ENCODE measurements around the gene FITM1.
"Not testable (repeated sequence)": the region's sequence is repeated elsewhere in the genome, so short reads cannot be mapped to it uniquely, and the experiment has no call there.

The FITM1 gene

DNA sequence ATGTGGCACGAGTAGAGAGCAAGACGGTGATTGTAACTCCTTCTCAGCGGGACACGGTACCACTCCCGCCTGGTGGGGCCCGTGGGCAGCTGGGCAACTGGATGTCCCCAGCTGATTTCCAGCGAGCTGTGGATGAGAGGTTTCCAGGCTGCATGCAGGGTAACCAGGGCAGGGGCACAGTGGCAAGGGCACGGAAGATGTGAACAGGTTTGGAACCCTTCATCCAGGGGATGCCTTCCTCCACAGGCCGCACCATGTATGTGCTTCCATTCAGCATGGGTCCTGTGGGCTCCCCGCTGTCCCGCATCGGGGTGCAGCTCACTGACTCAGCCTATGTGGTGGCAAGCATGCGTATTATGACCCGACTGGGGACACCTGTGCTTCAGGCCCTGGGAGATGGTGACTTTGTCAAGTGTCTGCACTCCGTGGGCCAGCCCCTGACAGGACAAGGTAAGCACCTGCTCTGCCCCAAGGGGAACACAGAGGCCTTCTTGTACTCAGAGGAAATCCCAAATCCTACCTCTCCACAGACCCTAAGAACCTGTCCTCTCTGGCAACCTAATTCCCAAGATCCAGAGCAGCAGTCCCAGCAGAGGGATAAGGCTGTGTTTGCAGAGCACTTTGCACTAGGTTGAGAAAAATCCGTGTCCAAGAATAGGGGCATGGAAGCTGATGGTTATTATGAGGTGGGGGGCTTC, 32.1 kb upstream of the FITM1 start:
- DNase-seq (ENCODE audit: low spot score): no peak

DNA sequence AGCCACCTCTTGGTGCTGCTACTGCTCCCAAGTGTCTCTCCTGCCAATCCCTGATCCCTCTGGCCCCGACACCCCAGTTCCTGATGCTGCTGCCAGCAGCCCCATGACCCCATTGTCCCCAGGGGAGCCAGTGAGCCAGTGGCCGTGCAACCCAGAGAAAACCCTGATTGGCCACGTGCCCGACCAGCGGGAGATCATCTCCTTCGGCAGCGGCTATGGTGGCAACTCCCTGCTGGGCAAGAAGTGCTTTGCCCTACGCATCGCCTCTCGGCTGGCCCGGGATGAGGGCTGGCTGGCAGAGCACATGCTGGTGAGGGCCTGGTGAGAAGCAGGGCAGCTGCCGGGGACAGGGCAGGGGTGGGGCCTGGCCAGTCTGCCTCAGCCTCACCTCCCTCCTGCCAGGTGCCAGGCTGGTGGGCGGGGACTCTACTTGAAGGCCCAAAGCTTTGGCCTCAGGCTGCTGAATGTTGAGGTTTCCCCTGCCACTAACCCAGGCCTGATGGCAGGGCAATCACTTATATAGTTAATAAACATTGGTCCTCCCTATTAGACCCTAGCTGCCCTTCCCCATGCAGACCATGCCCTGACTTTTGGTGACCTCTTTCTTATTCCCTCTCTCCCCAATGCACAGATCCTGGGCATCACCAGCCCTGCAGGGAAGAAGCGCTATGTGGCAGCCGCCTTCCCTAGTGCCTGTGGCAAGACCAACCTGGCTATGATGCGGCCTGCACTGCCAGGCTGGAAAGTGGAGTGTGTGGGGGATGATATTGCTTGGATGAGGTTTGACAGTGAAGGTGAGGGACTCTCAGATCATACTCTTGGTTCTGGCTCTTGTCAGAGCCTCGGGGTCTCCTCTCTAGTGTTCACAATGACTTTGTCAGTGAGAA, 31.3 kb upstream of the FITM1 start:
- no peak for DNase-seq (ENCODE audit: low spot score)

DNA sequence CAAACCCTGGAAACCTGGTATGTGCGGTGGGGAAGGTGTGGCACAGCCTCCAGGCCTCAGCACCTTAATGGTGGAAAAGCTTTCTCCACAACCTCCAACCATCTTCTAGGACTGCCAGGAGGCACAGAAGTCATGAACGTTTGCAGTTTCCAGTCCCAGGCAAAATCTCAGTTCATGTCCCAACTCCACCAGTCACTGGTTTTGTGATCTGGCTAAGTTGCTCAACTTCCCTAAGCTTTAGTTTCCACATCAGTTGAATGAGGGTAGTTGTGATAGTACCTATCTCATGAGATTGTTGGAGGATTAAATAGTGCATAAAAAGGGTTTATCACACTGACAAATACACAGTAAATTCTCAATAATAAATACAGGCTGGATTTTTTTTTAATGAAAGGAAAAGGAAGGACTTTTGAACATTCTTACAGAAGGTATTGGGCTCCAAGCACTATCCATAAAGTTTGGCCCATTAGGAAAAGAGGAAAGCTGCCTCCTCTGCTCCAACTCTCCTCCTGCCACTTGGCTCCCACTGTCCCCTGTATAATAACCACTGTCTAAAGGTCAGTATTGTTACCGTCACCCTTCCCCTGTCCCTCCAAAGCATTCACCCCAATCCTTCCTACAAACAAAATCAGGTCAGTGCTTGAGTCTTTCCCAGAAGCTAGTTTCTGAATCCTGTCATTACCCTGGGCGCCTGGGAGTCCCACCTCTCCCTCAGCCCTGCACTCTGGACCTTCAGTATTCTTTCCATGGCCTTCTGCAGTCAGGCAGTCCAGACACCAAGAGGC, 30.1 kb upstream of the FITM1 start:
- no peak for DNase-seq (ENCODE audit: low spot score)

DNA sequence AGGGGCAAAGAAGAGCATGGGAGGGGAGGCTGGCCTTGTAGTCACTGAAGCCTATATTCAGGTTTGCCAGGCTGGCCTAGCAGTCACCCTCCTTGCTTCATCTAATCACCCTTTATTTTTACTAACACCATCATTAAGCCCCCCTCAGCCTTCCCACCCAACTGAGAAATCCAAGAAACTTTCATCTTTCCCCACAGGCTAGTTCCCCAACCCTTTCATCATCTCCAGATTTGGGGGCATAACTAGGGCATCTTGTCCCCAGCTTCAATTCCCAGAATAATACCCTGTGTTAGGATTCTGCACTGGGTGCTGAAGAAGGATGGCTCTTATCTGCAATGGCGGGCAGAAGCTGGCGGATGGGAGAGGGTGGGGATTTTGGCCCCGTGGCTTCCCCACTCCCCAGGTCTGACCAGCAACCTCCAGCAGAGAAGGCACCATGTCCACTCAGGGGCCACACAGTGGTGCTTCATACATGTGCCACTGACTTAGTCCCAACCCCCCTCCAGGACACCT, 29.4 kb upstream of the FITM1 start:
- DNase-seq (ENCODE audit: low spot score): no peak

DNA sequence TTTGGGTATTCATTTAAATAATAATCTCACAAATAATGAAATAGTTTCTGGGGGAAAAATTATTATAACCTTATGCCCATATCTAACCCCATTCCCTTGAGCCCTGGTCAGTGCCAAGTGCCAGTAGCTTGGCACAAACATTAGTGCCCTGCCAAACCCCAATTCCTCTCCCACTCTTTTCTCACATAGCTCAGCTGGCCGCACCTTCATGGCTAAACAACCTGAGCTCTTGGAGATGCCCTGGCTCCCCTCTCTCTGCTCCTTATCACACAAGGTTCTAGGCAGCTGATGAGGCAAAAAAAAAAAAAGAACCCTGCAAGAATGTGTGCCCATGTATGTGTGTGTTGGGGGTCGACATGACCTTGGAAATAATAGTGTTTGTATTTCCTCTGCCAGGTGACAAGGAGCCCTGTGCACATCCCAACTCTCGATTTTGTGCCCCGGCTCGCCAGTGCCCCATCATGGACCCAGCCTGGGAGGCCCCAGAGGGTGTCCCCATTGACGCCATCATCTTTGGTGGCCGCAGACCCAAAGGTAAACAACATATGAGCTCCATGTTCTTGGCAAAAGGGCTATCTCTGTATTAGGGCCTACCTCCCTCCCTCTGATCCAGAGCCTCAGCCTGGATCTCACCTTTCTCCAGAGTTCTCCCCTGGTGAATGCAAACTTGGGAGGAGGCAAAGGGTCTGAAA, 28.0 kb upstream of the FITM1 start:
- DNase-seq (ENCODE audit: low spot score): no peak

DNA sequence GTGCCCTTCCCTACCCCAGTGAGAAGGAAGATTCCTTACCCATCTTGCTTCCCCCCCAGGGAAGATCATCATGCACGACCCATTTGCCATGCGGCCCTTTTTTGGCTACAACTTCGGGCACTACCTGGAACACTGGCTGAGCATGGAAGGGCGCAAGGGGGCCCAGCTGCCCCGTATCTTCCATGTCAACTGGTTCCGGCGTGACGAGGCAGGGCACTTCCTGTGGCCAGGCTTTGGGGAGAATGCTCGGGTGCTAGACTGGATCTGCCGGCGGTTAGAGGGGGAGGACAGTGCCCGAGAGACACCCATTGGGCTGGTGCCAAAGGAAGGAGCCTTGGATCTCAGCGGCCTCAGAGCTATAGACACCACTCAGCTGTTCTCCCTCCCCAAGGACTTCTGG, 27.0 kb upstream of the FITM1 start:
- no peak for DNase-seq (ENCODE audit: low spot score)

DNA sequence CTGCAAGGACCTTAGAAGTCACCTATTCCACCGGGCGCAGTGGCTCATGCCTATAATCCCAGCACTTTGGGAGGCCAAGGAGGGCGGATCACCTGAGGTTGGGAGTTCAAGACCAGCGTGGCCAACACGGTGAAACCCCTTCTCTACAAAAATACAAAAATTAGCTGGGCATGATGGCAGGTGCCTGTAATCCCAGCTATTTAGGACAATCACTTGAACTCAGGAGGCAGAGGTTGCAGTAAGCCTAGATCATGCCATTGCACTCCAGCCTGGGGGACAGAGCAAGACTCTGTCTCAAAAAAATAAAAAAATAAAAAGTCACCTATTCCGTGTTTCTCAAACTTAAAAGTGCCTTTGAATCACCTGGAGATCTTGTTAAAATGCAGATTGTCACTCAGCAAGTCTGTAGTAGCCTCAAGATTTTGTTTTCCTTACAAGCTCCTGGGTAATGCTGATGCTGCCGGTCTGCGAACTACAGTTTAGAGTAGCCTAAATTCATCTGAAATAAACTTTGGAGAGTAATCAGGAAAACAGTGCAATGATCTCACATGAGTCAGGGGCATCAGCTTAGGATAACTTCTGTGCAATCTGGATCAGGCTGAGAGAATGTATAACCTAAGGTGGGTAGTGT, 24.7 kb upstream of the FITM1 start:
- DNase-seq (ENCODE audit: low spot score): not testable (repeated sequence)

DNA sequence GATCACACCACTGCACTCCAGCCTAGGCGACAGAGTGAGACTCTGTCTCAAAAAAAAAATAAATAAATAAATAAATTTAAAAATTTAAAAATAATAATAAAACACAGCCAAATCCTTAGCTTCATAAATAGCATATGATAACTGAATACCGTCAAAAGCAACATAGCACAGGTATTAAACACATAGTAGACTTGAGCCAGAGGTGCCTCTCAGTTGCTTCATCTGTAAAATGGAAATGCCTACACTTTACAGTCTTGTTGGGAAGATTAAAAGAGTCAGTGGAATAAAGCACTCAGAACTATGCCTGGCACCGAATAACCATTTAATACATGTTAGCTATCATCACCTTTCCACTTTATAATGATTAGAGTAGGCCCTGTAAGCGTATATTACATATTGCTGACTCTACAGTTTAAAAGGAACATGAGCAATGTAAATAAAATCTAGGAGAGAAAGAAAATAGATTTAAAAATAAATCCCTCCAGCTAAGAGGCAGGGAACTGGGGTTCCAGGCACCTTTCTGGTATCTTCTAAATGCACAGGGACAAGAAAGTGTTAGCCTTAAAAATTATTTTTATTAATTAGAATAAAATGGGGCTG, 23.7 kb upstream of the FITM1 start:
- no peak for DNase-seq (ENCODE audit: low spot score)

DNA sequence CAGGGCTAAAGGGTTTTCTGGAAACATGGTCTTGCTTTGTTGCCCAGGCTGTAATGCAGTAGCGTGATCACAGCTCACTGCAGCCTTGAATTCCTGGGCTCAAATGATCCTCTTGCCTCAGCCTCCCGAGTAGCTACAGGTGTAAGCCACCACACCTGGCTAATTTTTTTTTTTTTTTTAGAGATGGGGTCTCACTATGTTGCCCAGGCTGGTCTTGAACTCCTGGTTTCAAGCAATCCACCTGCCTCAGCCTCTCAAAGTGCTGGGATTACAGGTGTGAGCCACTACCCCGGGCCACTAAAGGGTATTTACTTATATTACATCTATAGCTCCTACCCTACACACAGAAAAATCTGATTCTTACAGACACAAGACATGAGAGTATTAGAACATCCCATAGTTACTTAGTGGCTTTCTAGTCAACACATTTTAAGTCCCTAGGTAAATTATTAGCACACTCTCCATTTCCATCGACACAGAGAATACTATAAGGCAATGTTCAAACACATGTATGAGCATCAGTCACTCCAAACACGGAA, 22.1 kb upstream of the FITM1 start:
- DNase-seq (ENCODE audit: low spot score): no peak

DNA sequence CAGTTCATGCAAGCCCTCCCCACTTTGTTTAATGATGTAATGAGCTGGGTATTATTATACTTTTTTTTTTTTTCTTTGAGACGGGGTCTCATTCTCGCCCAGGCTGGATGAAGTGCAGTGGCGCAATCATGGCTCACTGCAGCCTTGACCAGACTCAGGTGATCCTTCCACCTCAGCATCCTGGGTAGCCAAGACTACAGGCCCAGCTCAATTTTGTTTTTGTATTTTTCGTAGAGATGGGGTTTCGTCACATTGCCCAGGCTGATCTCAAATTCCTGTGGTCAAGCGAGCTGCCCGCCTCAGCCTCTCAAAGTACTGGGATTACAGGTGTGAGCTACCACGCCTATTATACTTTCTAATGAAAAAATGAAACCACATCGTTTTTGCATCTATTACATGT, 20.4 kb upstream of the FITM1 start:
- DNase-seq (ENCODE audit: low spot score): peak; percentile 60

DNA sequence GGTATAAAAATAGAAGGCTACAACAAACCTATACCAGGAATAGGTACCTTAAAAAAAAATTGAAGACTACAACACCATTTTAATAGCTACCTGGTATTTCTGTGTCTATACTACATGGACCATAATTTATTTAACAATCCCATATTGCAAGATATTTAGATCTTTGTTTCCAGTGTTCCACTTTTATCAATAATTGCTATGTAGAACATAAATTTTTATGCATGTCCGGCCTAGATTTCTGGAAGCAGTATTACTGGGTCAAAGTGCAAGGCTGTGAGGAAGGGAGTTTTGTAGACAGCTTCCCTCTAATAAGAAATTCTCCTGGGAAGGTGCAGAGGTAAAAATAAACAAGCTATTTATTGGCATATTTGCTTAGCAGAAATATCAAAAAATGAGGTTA, 19.9 kb upstream of the FITM1 start:
- DNase-seq (ENCODE audit: low spot score): no peak

DNA sequence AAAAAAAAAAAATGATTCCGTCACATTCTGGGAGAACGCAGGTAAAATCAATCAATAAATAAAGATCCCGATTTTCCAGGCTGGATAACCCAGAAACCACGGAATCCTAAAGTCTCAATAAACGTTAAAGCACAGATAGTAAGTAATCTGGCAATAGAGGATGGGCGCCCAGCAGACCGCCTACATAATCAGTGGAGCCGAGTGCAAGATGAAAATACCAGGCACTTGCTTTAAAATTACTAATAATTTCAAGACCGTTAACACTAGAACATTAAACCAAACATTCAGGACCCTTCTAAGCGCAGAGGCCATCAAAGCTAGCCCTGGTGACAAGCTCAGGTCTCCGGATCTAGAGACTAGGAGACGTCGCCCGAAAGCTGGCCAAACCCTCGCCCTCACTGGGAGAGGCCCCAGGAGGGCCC, 17.1 kb upstream of the FITM1 start:
- DNase-seq (ENCODE audit: low spot score): no peak

DNA sequence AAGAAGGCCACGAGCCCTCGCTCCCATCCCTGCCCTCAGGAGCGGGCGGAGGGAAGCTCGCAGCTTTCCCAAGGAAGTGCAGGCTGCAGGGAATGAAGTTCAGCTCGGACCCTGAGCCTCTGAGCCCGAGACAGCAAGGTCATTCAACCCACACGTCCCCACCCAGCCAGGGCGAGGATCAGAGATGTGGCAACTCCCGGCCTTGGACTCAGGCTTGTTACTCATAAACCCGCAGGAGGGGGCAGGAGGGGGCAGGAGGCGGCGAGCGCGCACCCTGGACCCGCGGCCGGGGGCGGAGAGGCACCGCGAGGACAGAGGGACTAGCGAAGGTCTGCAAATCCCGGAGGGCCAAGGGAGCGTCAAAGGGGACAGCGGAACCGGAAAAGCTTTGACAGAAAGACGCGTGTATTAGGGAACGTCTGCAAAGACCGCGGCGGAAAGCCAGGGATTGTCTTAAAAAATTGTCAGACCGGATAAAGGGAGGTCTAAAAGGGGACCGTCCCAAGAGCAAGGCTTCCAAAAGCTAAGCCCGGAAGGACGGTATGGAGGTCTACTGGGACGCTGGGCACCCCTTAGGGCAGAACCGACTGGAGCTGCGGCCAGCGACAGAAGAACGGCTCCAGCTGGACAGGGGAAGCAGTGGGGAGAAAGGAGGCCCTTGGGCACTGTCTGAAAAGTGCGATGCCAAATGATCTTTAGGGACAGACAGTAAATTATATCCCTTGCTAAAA, 16.5 kb upstream of the FITM1 start:
- peak; percentile 97 for DNase-seq (ENCODE audit: low spot score)

DNA sequence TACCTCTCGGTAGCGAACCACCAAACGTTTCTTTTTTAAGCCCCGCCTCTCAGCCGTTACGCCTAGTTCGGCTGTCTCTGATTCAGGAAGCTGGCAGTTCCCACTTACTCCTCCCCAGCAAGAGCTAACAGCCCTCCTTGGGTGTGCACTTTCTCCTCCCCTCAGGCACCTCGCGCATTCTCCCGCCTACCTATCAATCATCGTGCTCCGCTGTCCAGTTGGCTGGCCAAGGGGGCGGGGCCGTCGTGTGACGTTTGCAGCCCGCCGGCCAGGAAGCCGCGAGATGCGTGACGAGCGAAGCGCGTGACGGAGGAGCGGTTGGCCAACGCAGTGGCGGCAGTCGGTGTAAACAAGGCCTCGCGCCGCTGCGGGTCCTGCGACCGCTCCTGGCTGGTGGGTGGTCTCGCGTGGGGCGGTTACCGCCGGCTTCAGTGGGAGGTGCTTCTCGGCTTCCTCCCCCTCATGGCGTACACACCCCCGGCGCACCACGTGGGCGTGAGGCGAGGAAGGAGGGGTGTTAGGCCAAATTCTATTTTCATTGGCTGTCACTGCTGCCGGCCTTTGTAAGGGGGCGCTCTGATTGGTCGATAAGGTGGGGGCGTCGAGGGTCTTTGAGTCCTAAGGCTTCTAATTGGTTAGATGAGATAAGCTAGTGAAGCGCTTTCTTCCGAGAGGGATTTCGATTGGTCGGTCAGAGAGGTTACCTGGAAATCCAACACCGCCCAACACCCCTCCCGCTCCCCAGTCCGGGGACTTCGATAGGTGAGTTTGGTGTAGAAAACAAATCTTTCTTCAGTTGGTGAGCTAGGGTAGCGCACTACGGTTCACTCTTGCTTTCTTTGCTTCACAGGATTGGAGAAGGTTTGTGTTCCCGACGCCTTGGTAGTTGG, 15.7 kb upstream of the FITM1 start, which contains the start of the genes DCAF11 and NRL:
TSS of gene DCAF11 (plus strand) at position 246 of the 890 bp plus-strand sequence. CDS start 818 bp downstream, outside the sequence.
TSS of gene NRL (minus strand) at position 418 of the 890 bp plus-strand sequence. CDS start 32,101 bp downstream, outside the sequence.
- DNase-seq (ENCODE audit: low spot score): peak; percentile 99

DNA sequence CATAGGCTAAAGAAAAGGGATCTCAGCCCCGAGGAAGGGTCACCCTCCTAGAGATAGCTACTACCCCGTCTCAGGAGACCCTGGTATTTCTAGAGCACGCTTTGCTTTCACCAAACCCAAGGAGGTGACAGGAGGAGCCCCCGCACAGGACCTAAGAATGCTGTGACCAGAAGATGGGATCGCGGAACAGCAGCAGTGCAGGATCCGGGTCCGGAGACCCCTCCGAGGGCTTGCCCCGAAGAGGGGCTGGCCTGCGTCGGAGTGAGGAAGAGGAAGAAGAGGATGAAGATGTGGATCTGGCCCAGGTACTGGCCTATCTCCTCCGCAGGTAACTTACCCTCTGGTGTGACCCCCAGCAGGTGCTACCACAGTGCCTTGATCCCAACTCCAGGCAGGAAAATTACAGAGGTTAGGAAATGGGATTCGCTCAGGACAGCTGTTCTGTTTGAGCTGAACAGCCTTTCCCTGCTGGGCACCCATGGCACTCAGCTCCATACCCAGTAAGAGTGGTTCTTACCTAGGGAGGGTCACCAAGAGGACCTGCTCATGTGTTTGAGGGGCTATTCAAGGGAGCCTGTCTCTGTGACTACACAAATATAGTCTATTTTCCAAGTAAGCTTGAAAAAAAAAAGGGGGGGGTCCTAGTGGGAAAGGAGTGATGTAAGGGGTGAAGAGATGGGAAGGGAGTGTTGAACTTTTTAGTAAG, 14.9 kb upstream of the FITM1 start:
- no peak for DNase-seq (ENCODE audit: low spot score)

DNA sequence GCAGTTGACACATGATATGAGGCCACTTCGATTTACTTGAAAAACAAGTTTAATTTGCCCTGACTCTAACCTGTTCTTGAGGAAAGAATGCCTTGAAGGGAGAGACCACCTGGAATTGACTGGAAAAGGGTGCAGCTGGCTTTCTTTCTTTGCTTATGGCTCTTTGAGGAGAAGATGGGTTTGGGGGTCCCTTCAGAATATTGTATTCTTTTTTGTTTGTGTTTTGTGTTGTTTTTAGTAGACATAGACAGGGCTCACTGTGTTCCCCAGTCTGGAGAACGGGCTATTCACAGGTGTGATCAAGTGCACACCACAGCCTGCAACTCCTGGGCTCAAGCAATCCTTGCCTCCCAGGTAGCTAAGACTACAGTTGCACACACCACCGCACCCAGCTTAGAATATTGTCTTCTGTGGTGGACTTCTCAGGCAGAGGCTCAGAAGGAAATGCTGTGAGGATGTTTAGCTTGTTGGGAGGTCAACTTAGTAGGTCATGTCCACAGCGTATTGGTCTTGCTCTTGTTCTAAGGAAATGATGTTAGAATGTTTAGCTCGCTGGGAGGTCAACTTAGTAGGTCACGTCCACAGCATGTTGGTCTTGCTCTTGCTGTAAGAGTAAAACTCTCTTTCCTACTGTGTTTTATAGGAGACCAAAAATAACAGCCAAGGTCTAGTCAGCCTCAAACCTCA, 14.2 kb upstream of the FITM1 start:
- no peak for DNase-seq (ENCODE audit: low spot score)

DNA sequence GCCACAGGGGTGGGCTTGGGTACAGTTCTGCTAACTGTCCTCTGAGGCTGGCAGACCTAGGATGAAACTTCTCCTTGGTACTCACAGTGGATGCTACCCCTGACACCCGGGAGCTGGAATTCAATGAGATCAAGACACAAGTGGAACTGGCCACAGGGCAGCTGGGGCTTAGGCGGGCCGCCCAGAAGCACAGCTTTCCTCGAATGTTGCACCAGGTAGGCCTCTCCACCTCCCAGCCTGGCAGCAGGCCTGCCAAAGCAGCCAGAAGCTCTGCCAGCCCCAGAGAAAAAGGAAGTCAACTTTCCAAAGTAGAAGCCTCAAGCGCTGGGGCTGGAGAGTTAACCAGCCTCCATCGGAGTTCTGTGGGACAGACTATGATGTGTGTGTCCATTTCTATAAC, 13.3 kb upstream of the FITM1 start:
- DNase-seq (ENCODE audit: low spot score): no peak
